Heart right ventricle (tissue), 16 donors: Measurements from ENCODE around the gene TSKS. TPM values are rescaled to one million over a fixed set of nuclear protein-coding genes. Genes with fewer than 3 reads are reported as not detected.
A peak's percentile ranks its signal among the peaks of the same experiment; 100 is the strongest.

Experiments used
- ATAC-seq, 8 donors: fragments of 200-7000 bp; cut with Tn5 transposase; one replicate each; pipeline ENCODE4 v1.9.1; 2020; ENCODE audit warnings: mild to moderate bottlenecking in 8 of 8, moderate library complexity in 8 of 8, moderate number of reproducible peaks in 1 of 8
- DNase-seq, 2 donors: peaks; one replicate each; pipeline ENCODE4 v3.0.0-alpha.2; 2020
- H3K27ac ChIP-seq, 10 donors: fragments of 200-600 bp; sonication (generic) in 2 of 10; one replicate each; pipeline versions ENCODE4 v1.5.0 to v1.8.0; 2020 to 2022; ENCODE audit warnings: mild to moderate bottlenecking in 3 of 10
- H3K27me3 ChIP-seq, 7 donors: fragments of 200-600 bp; one replicate each; pipeline ENCODE4 v1.8.0; 2021 to 2022; ENCODE audit warnings: mild to moderate bottlenecking in 2 of 7
- H3K36me3 ChIP-seq, 9 donors: fragments of 200-600 bp; sonication (generic) in 1 of 9; one replicate each; pipeline versions ENCODE4 v1.5.0 to v1.8.0; 2020 to 2022; ENCODE audit warnings: mild to moderate bottlenecking in 2 of 9
- H3K4me1 ChIP-seq, 9 donors: fragments of 200-600 bp; sonication (generic) in 1 of 9; one replicate each; pipeline versions ENCODE4 v1.5.0 to v1.8.0; 2020 to 2022; ENCODE audit warnings: mild to moderate bottlenecking in 4 of 9
- H3K4me3 ChIP-seq, 10 donors: fragments of 200-600 bp; sonication (generic) in 2 of 10; one replicate each; pipeline versions ENCODE4 v1.5.0 to v1.8.0; 2020 to 2022; ENCODE audit warnings: mild to moderate bottlenecking in 7 of 10, moderate library complexity in 2 of 10
- H3K9me3 ChIP-seq, 11 donors: fragments of 200-600 bp in 10 of 11; sonication (generic) in 2 of 11; one replicate each; pipeline versions ENCODE4 v1.5.0 to v1.8.0; 2013 to 2022; ENCODE audit warnings: mild to moderate bottlenecking in 2 of 11, control low read depth in 1 of 11, moderate library complexity in 1 of 11
- WGBS, 2 donors: extraction: QIAGEN DNeasy Blood & Tissue Kit; methylation state at CpG; one replicate each; pipeline ENCODE4 v1.1.7; 2013; ENCODE audit warnings: inconsistent platforms in 1 of 2; 5-methylcytosine and 5-hydroxymethylcytosine counted together
- intact Hi-C, 10 donors: fragments of 100-400 bp; cut with DNase I; formaldehyde crosslinking; loops; one replicate each; pipeline versions ENCODE4 v1.11.1 to v1.14.2; 2022
- polyA plus RNA-seq, 2 donors: library from polyadenylated mRNA; stranded (reverse); fragments of 200-250 nt; gene quantifications; one replicate each; pipeline ENCODE4 v1.2.3, GENCODE V29; 2013
- total RNA-seq, 10 donors: library from RNA; stranded (reverse); fragmentation: NEBNext Ultra II Directional in 3 of 10; extraction: Animal tissue kit (Norgen Biotek cat#: 25700) in 3 of 10; gene quantifications; one replicate each; pipeline versions ENCODE4 v1.2.1 to v1.2.4, GENCODE V29; 2021 to 2023
- TF ChIP-seq, protein P1 (sequence below), 9 donors: fragments of 200-600 bp; sonication (generic) in 2 of 9; IDR thresholded peaks; one replicate each; pipeline versions ENCODE4 v1.5.0 to v1.8.0; 2021 to 2022; ENCODE audit warnings: antibody characterized with exemption in 9 of 9, mild to moderate bottlenecking in 5 of 9, moderate library complexity in 1 of 9
- donor health status: Arrhythmogenic right ventricular cardiomyopathy.
- donor health status: ischemic (EF 13 %, LVEDD 7.1; RV severe dilation, severe dysfunction).
- donor health status: healthy with polysubstance abuse.
- donor health status: DM: no; HTN: yes; CAD: no.
- donor health status: DM: no; HTN: no; CAD: no.
- donor health status: ischemic (EF 25% LVEDD 6.9; RV normal size, moderate dysfunction).
- donor health status: ischemic (EF 25% LVEDD 5.7; RV mildly dilated, moderate dysfunction).
- donor health status: healthy.
- donor health status: DM: yes; HTN: yes; CAD: no.
- donor health status: Ischemic cardiomyopathy.
- donor health status: ischemic (EF 35%, LVEDD 5.7; RV mildly dilated, moderate dysfunction).
- donor health status: nonischemic (EF 11% LVEDD 7.7; RV severe dilation, severe dysfunction).
- donor health status: DM: yes; HTN: yes; CAD: no.
- donor health status: PGD.
- donor health status: ischemic (EF 29% LVEDD 5.4; RV normal size, mild dysfunction).
- donor health status: nonischemic (EF 23%, LVEDD 6.1; RV moderate dilation, normal function).

Gene TSKS
- total and polyA plus RNA-seq, 12 donors: 0.15 to 3.4 (median 0.40) TPM; not detected in 2

DNA sequence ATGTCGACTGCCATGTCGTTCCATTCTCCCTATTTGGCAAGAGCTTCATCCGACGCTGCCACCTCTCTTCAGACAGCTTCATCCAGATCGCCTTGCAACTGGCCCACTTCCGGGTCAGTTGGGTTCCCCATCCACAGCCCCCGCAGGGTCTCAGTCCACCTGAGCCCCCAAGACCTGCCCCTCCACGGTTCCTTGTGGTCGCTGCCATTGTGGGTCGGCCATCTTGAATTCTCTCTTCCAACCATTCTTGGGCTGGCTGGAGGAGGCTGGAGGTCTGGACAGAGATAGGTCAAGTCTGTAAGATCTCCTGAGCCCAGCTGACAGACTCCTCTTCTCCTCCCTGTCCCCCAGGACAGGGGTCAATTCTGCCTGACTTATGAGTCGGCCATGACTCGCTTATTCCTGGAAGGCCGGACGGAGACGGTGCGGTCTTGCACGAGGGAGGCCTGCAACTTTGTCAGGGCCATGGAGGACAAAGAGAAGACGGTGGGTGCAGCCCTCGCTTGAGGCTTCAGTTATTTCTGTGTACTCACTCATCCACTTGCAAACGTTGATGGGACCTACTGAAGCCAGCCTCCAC lies 52.6 kb downstream of the TSKS start:
- no peak overlapping the region for H3K4me3 ChIP-seq
- H3K36me3 ChIP-seq: peaks cover 0 to 4% (median 0%) of the 10 kb centered on the region in 9 donors
- intact Hi-C loops: no loop called here
- no peaks in the 10 kb centered on the region for H3K9me3 ChIP-seq
- DNase-seq: no peak
- H3K4me1 ChIP-seq: no peaks in the 10 kb centered on the region
- 93% methylated on average over 20 of the region's 20 CpGs for WGBS, 2 donors
- ATAC-seq: no peak
- no peak overlapping the region for H3K27ac ChIP-seq
- TF ChIP-seq, protein P1, sequence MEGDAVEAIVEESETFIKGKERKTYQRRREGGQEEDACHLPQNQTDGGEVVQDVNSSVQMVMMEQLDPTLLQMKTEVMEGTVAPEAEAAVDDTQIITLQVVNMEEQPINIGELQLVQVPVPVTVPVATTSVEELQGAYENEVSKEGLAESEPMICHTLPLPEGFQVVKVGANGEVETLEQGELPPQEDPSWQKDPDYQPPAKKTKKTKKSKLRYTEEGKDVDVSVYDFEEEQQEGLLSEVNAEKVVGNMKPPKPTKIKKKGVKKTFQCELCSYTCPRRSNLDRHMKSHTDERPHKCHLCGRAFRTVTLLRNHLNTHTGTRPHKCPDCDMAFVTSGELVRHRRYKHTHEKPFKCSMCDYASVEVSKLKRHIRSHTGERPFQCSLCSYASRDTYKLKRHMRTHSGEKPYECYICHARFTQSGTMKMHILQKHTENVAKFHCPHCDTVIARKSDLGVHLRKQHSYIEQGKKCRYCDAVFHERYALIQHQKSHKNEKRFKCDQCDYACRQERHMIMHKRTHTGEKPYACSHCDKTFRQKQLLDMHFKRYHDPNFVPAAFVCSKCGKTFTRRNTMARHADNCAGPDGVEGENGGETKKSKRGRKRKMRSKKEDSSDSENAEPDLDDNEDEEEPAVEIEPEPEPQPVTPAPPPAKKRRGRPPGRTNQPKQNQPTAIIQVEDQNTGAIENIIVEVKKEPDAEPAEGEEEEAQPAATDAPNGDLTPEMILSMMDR (IDR thresholded peaks at IDR 0.05): no peak
- no peaks in the 10 kb centered on the region for H3K27me3 ChIP-seq

DNA sequence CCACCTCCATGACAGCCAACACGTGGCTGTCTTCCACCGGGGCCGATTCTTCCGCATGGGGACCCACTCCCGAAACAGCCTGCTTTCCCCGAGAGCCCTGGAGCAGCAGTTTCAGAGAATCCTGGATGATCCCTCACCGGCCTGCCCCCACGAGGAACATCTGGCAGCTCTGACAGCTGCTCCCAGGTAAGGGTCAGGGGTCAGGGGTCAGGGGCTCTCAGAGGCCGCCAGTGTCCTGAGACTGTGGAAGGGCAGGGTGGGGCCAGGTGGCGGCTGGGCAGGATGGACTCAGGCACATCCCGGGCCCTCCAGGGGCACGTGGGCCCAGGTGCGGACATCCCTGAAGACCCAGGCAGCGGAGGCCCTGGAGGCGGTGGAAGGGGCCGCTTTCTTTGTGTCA lies 57.2 kb downstream of the TSKS start:
- intact Hi-C loops: no loop called here
- H3K27ac ChIP-seq: no peak overlapping the region
- DNase-seq (no peak), ATAC-seq (peak in 1 of 8 donors; percentile 8)
- 94% methylated on average over 16 of the region's 16 CpGs for WGBS, 2 donors
- TF ChIP-seq, protein P1 (IDR thresholded peaks at IDR 0.05): no peak
- peaks cover 0 to 6% (median 4%) of the 10 kb centered on the region in 7 donors for H3K27me3 ChIP-seq
- no peak overlapping the region for H3K4me3 ChIP-seq
- peaks cover 0 to 4% (median 0%) of the 10 kb centered on the region in 9 donors for H3K36me3 ChIP-seq
- no peaks in the 10 kb centered on the region for H3K4me1 ChIP-seq
- no peaks in the 10 kb centered on the region for H3K9me3 ChIP-seq

DNA sequence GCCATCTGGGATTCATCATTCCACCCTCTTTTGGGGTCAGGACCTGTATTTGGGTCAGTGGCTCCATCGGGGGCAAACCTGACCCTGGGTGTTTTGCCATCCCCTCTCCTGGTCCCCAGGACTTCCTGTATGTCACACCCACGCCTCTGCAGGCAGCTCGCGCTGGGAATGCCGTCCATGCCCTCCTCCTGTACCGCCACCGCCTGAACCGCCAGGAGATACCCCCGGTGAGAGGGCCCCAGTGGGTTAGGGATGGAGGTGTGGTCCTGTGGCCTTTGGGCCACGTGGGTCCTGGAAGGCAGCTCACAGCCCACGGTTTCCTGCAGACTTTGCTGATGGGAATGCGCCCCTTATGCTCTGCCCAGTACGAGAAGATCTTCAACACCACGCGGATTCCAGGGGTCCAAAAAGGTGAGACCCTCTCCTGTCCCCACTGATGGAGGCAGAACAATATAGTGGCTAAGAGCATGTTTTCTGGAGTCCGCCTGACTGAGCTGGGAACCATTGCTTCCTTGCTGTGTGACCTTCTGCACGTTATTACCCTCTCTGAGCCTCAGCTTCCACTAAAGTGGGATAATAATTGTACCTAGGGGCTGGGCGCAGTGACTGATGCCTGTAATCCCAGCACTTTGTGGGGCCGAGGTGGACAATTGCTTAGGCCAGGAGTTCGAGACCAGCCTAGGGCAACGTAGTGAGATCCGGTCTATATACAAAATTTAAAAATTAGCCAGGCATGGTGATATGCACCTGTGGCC lies 58.0 kb downstream of the TSKS start:
- no peak for DNase-seq
- Histone ChIP-seq H3K27ac (no peak overlapping the region), H3K4me3 (no peak overlapping the region), H3K36me3 (no peaks in the 10 kb centered on the region), H3K9me3 (no peaks in the 10 kb centered on the region), H3K27me3 (peaks cover 0 to 6% (median 4%) of the 10 kb centered on the region in 7 donors), H3K4me1 (no peaks in the 10 kb centered on the region)
- TF ChIP-seq, protein P1 (IDR thresholded peaks at IDR 0.05): no peak
- intact Hi-C loops: no loop called here
- no peak for ATAC-seq
- WGBS, 2 donors: 91% methylated on average over 22 of the region's 22 CpGs

DNA sequence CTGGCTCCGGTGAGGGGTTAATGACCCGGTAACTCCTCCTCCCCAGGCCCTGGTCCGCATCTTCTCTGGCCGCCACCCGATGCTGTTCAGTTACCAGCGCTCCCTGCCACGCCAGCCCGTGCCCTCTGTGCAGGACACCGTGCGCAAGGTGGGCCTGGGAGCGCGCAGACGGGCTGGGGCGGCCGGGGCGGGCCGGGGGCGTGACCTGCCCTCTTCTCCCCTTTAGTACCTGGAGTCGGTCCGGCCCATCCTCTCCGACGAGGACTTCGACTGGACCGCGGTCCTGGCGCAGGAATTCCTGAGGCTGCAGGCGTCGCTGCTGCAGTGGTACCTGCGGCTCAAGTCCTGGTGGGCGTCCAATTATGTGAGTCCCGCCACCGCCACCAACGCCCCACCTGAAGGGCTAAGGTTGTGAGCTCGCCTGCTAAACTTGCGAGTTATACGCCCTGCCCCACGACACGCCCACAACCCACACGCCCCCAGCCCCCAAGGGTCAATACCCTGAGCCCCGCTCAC lies 61.8 kb downstream of the TSKS start:
- H3K4me3 ChIP-seq: no peak overlapping the region
- H3K36me3 ChIP-seq: no peaks in the 10 kb centered on the region
- WGBS, 2 donors: 47 to 54% methylated on average over 40 of the region's 40 CpGs
- peaks cover 0 to 6% (median 4%) of the 10 kb centered on the region in 7 donors for H3K27me3 ChIP-seq
- intact Hi-C loops: no loop called here
- no peaks in the 10 kb centered on the region for H3K9me3 ChIP-seq
- DNase-seq (no peak), ATAC-seq (peak in 1 of 8 donors; percentile 33)
- TF ChIP-seq, protein P1 (IDR thresholded peaks at IDR 0.05): no peak
- no peaks in the 10 kb centered on the region for H3K4me1 ChIP-seq
- H3K27ac ChIP-seq: no peak overlapping the region
